IgD-negative memory B cell (primary cell): ENCODE data around the gene THAP11. TPM values are rescaled to one million over a fixed set of nuclear protein-coding genes. Genes with fewer than 3 reads are reported as not detected.
"Not testable (repeated sequence)": the region's sequence is repeated elsewhere in the genome, so short reads cannot be mapped to it uniquely, and the experiment has no call there.

ENCODE experiments used
- H3K27ac Mint-ChIP-seq, 3 donors: one replicate each; pipeline ENCODE4 v1.8.0; 2020 to 2022; ENCODE audit warnings: mild to moderate bottlenecking in 3 of 3, mixed read lengths in 3 of 3, moderate library complexity in 1 of 3
- H3K27me3 Mint-ChIP-seq: one replicate; pipeline ENCODE4 v1.8.0; 2021; ENCODE audit warnings: mixed read lengths
- H3K36me3 Mint-ChIP-seq: one replicate; pipeline ENCODE4 v1.8.0; 2020; ENCODE audit warnings: mild to moderate bottlenecking, mixed read lengths
- H3K4me1 Mint-ChIP-seq, 3 donors: one replicate each; pipeline ENCODE4 v1.8.0; 2020 to 2022; ENCODE audit warnings: mixed read lengths in 3 of 3, mild to moderate bottlenecking in 1 of 3
- H3K4me3 Mint-ChIP-seq, 4 donors: one replicate each; pipeline ENCODE4 v1.8.0; 2020 to 2022; ENCODE audit warnings: mild to moderate bottlenecking in 4 of 4, mixed read lengths in 4 of 4, moderate library complexity in 3 of 4
- H3K9me3 Mint-ChIP-seq, 3 donors: one replicate each; pipeline ENCODE4 v1.8.0; 2020 to 2021; ENCODE audit warnings: mixed read lengths in 3 of 3, mild to moderate bottlenecking in 1 of 3
- polyA plus RNA-seq: library from polyadenylated mRNA; unstranded; fragments of 300-500 nt; fragmentation: Illumina TruSeq; gene quantifications from one replicate; pipeline ENCODE4 v1.2.3, GENCODE V29; 2021

The THAP11 gene
- polyA plus RNA-seq, 1 donor from 2014 or later: 101 TPM

GRCh38 chr16:67820608-67821259, 21.4 kb upstream of the THAP11 start:
- Mint-ChIP-seq H3K9me3 (no peaks in the 10 kb centered on the region), H3K4me1 (peaks cover 2 to 8% (median 4%) of the 10 kb centered on the region in 3 donors), H3K27me3 (no peaks in the 10 kb centered on the region), H3K36me3 (peaks cover 1% of the 10 kb centered on the region), H3K4me3 (no peak overlapping the region), H3K27ac (no peak overlapping the region)

- Mint-ChIP-seq H3K36me3 (peaks cover 1% of the 10 kb centered on the region), H3K27me3 (no peaks in the 10 kb centered on the region), H3K4me3 (no peak overlapping the region), H3K27ac (no peak overlapping the region), H3K9me3 (no peaks in the 10 kb centered on the region), H3K4me1 (peaks cover 0 to 3% (median 0%) of the 10 kb centered on the region in 3 donors)
Observed at GRCh38 chr16:67822511-67822910, 19.6 kb upstream of the THAP11 start.

DNA sequence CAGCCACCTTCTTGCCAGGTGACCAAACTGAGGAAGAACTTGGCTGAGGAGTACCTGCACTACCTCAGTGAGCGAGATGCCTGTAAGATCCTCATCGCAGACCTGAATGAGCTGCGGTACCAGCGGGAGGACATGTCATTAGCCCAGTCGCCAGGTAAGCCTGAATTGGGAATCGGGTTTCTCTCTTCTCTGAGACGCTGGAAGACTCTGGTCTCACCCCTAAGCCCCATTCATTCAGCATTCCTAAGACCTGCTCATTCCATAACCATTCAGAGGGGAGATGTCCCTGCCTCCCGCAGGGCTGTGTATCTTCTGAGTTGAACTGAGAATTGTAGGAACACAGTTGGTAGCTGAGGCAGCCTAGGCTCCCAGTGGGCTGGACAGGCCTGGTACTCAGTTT, 17.0 kb upstream of the THAP11 start:
- Mint-ChIP-seq H3K36me3 (peaks cover 1% of the 10 kb centered on the region), H3K27ac (no peak overlapping the region), H3K4me3 (no peak overlapping the region), H3K9me3 (no peaks in the 10 kb centered on the region), H3K27me3 (no peaks in the 10 kb centered on the region), H3K4me1 (peaks cover 0 to 3% (median 0%) of the 10 kb centered on the region in 3 donors)

DNA sequence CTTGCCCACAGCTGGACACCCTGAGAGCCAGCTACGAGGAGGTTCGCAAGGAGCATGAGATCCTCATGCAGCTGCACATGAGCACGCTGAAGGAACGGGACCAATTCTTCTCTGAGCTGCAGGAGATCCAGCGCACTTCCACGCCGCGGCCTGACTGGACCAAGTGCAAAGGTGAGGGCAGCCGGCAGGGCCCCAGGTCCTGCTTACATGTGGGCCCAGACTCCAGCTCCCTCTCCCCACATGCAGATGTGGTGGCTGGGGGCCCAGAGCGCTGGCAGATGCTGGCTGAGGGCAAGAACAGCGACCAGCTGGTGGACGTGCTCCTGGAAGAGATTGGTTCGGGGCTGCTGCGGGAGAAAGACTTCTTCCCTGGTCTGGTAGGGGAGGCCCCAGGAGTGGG, 16.2 kb upstream of the THAP11 start:
- Mint-ChIP-seq H3K4me3 (no peak overlapping the region), H3K27me3 (no peaks in the 10 kb centered on the region)

DNA sequence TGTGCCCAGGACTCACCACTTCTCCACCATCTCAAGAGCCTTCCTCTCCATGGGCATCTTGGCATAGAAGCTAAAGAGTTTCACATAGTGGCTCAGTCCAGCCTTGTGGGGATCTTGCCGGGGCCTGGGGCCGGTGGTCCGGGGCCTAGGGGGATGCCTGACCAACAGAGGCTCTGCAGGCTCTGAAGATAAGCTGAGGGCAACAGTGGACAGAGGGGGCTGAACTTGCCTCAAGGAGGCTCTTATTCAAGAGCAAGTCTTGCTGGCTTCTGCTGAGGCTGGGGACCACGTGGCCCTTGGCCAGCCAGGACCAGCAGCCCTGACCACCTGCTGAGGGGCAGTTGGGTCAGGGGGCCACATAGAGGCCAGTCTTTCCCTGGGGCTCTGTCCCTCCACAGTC, 13.5 kb upstream of the THAP11 start:
- no peaks in the 10 kb centered on the region for H3K9me3 Mint-ChIP-seq
- H3K27me3 Mint-ChIP-seq: no peaks in the 10 kb centered on the region
- peak overlapping the region in 1 of 3 donors; percentile 55 for H3K27ac Mint-ChIP-seq
- H3K4me3 Mint-ChIP-seq: no peak overlapping the region
- H3K36me3 Mint-ChIP-seq: no peaks in the 10 kb centered on the region
- peaks cover 0 to 11% (median 6%) of the 10 kb centered on the region in 3 donors for H3K4me1 Mint-ChIP-seq

More for the DNA sequence above, 16.2 kb upstream of the THAP11 start:
- Mint-ChIP-seq H3K27ac (no peak overlapping the region), H3K36me3 (no peaks in the 10 kb centered on the region), H3K9me3 (no peaks in the 10 kb centered on the region), H3K4me1 (peaks cover 0 to 3% (median 0%) of the 10 kb centered on the region in 3 donors)

DNA sequence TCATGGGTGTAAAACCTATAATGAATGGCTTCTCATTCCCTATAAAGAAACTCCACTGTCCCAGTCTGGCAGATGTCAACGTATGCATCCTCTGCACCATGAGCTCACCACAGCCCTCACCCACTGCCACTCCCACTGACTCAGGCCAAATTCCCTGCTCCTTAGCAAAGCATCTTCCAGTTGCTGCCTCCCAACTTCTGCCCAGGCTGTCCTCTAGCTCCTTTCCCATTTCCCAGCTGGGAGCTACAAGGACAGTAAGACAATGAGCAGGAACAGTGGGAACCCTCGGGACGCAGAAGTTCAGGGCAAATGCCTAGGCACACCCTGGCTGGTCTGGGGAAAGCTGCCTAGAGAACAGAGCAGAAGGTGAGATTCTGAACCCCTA, 9.1 kb upstream of the THAP11 start:
- H3K9me3 Mint-ChIP-seq: no peaks in the 10 kb centered on the region
- no peaks in the 10 kb centered on the region for H3K27me3 Mint-ChIP-seq
- peak overlapping the region; percentile 81 to 92 (median 90) for H3K4me3 Mint-ChIP-seq
- no peaks in the 10 kb centered on the region for H3K36me3 Mint-ChIP-seq
- H3K4me1 Mint-ChIP-seq: peaks cover 5 to 11% (median 7%) of the 10 kb centered on the region in 3 donors
- H3K27ac Mint-ChIP-seq: peak overlapping the region in 1 of 3 donors; percentile 89

- peak overlapping the region; percentile 61 to 89 (median 69) for H3K27ac Mint-ChIP-seq
- H3K9me3 Mint-ChIP-seq: no peaks in the 10 kb centered on the region
- H3K4me3 Mint-ChIP-seq: peak overlapping the region; percentile 90 to 93 (median 91)
- no peaks in the 10 kb centered on the region for H3K27me3 Mint-ChIP-seq
- no peaks in the 10 kb centered on the region for H3K36me3 Mint-ChIP-seq
- H3K4me1 Mint-ChIP-seq: peaks cover 5 to 11% (median 7%) of the 10 kb centered on the region in 3 donors
Observed at GRCh38 chr16:67833415-67834241, 8.5 kb upstream of the THAP11 start.

GRCh38 chr16:67834242-67834614, 7.9 kb upstream of the THAP11 start:
- no peaks in the 10 kb centered on the region for H3K9me3 Mint-ChIP-seq
- peak overlapping the region; percentile 90 to 93 (median 91) for H3K4me3 Mint-ChIP-seq
- H3K36me3 Mint-ChIP-seq: no peaks in the 10 kb centered on the region
- H3K27ac Mint-ChIP-seq: peak overlapping the region in 2 of 3 donors; percentile 39 to 69
- peaks cover 5 to 11% (median 7%) of the 10 kb centered on the region in 3 donors for H3K4me1 Mint-ChIP-seq
- no peaks in the 10 kb centered on the region for H3K27me3 Mint-ChIP-seq

DNA sequence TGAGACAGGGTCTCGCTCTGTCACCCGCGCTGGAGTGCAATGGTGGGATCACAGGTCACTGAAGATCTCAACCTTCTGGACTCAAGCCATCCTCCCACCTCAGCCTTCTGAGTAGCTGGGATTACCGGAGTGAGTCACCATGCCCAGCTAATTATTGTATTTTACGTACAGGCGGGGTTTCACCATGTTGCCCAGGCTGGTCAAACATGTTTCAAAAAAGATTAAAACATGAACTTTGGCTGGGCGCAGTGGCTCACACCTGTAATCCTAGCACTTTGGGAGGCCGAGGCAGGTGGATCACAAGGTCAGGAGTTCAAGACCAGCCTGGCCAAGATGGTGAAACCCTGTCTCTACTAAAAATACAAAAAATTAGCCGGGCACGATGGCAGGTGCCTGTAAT, 4.9 kb upstream of the THAP11 start:
- H3K36me3 Mint-ChIP-seq, H3K27ac Mint-ChIP-seq, H3K27me3 Mint-ChIP-seq, H3K4me3 Mint-ChIP-seq, H3K9me3 Mint-ChIP-seq: not testable (repeated sequence)
- H3K4me1 Mint-ChIP-seq: peaks cover 12 to 14% (median 13%) of the 10 kb centered on the region in 3 donors

- H3K27me3 Mint-ChIP-seq: no peaks in the 10 kb centered on the region
- H3K9me3 Mint-ChIP-seq: no peaks in the 10 kb centered on the region
- no peaks in the 10 kb centered on the region for H3K36me3 Mint-ChIP-seq
- H3K4me1 Mint-ChIP-seq: peaks cover 10 to 15% (median 13%) of the 10 kb centered on the region in 3 donors
- peak overlapping the region in 2 of 4 donors; percentile 5 to 60 for H3K4me3 Mint-ChIP-seq
- H3K27ac Mint-ChIP-seq: no peak overlapping the region
Observed at GRCh38 chr16:67837811-67838210, 4.3 kb upstream of the THAP11 start.

DNA sequence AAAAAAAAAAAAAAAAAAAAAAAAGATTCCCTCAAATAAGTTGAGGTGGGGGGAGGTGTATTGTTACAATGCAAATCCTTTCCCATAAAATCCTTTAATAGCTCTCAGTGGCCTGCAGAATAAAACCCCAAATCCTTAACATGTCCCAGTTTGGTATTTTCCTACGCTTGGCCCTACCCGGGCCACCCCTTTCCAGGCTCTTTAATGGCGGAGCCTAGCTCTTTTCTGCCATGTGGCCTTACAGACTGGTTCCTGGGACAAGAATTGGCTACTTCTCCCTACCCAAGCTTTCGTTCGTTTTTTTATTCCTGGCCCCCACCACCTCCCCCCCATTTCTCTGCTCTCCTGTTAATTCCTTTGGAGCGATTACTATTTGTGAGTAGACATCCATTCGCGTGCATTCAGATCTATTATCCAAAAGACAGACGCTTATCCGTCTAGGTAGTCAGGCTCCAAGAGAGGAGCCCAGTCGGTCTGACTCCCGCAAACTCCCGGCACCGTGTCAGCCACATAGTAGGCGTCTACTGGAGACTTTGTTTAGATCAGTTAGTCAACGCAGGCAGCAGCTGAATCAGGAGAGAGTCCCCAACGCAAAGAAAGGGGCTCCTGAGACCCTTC, 813 bp upstream of the THAP11 start:
- Mint-ChIP-seq H3K9me3 (no peaks in the 10 kb centered on the region), H3K27ac (peak overlapping the region in 2 of 3 donors; percentile 92 to 98), H3K4me1 (peaks cover 20 to 32% (median 31%) of the 10 kb centered on the region in 3 donors), H3K36me3 (no peaks in the 10 kb centered on the region), H3K4me3 (peak overlapping the region in 2 of 4 donors; percentile 96 to 99), H3K27me3 (no peaks in the 10 kb centered on the region)

GRCh38 chr16:67842509-67843342, 606 bp downstream of the THAP11 start:
- peak overlapping the region; percentile 92 to 97 (median 95) for H3K27ac Mint-ChIP-seq
- peak overlapping the region; percentile 92 to 96 (median 96) for H3K4me3 Mint-ChIP-seq
- no peaks in the 10 kb centered on the region for H3K27me3 Mint-ChIP-seq
- no peaks in the 10 kb centered on the region for H3K36me3 Mint-ChIP-seq
- peaks cover 23 to 34% (median 32%) of the 10 kb centered on the region in 3 donors for H3K4me1 Mint-ChIP-seq
- no peaks in the 10 kb centered on the region for H3K9me3 Mint-ChIP-seq

- no peaks in the 10 kb centered on the region for H3K27me3 Mint-ChIP-seq
- peak overlapping the region; percentile 92 to 96 (median 96) for H3K4me3 Mint-ChIP-seq
- H3K27ac Mint-ChIP-seq: peak overlapping the region; percentile 92 to 97 (median 95)
- H3K36me3 Mint-ChIP-seq: no peaks in the 10 kb centered on the region
- no peaks in the 10 kb centered on the region for H3K9me3 Mint-ChIP-seq
- H3K4me1 Mint-ChIP-seq: peaks cover 23 to 37% (median 32%) of the 10 kb centered on the region in 3 donors
Observed at GRCh38 chr16:67843343-67843765, 1.2 kb downstream of the THAP11 start.

- Mint-ChIP-seq H3K27me3 (no peaks in the 10 kb centered on the region), H3K4me3 (peak overlapping the region in 3 of 4 donors; percentile 34 to 96 (median 51)), H3K9me3 (no peaks in the 10 kb centered on the region), H3K4me1 (peaks cover 27 to 41% (median 32%) of the 10 kb centered on the region in 3 donors), H3K27ac (peak overlapping the region in 2 of 3 donors; percentile 50 to 54), H3K36me3 (no peaks in the 10 kb centered on the region)
Observed at GRCh38 chr16:67844497-67844896, 2.4 kb downstream of the THAP11 start.
